ENCODE data around the gene ABCB6. TPM values are rescaled to one million over a fixed set of nuclear protein-coding genes. Genes with fewer than 3 reads are reported as not detected.

ABCB6 gene
- total and polyA plus RNA-seq, 10 of the 15 experiments (the other 5 are each of a cell fraction or from before 2014, with no cell fraction given), result 2.3 to 22.1 (median 13.8) TPM

GRCh38 chr2:219223831-219224610, 5.3 kb upstream of the ABCB6 start:
- TF ChIP-seq POLR2AphosphoS5 (IDR thresholded peaks at IDR 0.05; ENCODE audit: low read length), result no peak
- TF ChIP-seq NR2F1 (conservative IDR thresholded peaks at IDR 0.05), result no peak
- TF ChIP-seq PAX5 (IDR thresholded peaks at IDR 0.05; ENCODE audit: borderline replicate concordance, low read depth, low read length), result no peak
- no peak for TF ChIP-seq KDM1A (IDR thresholded peaks at IDR 0.05; ENCODE audit: borderline replicate concordance)
- TF ChIP-seq KAT2A (conservative IDR thresholded peaks at IDR 0.05; ENCODE audit: control insufficient read depth, low read depth, low read length), result no peak
- no peak for TF ChIP-seq ZBED1 (IDR thresholded peaks at IDR 0.05; ENCODE audit: borderline replicate concordance)
- TF ChIP-seq NFYB (IDR thresholded peaks at IDR 0.05; ENCODE audit: insufficient read depth, low read depth, low read length), result no peak
- no peak for TF ChIP-seq NFIC (IDR thresholded peaks at IDR 0.05; ENCODE audit: low read depth, low read length)
- TF ChIP-seq ZNF592 (IDR thresholded peaks at IDR 0.05), result no peak
- TF ChIP-seq ZNF274 (IDR thresholded peaks at IDR 0.05; ENCODE audit: insufficient read depth, insufficient read length), result no peak
- TF ChIP-seq CEBPZ (IDR thresholded peaks at IDR 0.05; ENCODE audit: low read depth, low read length), result no peak
- no peak for TF ChIP-seq STAT1 (conservative IDR thresholded peaks at IDR 0.05)
- no peak for TF ChIP-seq E4F1 (IDR thresholded peaks at IDR 0.05; ENCODE audit: borderline replicate concordance, partially characterized antibody)
- no peak for TF ChIP-seq LARP7 (IDR thresholded peaks at IDR 0.05)
- H2AFZ ChIP-seq (ENCODE audit: control insufficient read depth, low read depth, low read length), result no peak overlapping the region
- no TSS peak for BruUV-seq (replicated peaks)
- H3K4me3 ChIP-seq, result no peak overlapping the region
- no peaks in the 10 kb centered on the region; the same call in 1 of the 2 replicates for H4K20me1 ChIP-seq (ENCODE audit: control insufficient read depth, insufficient read depth)
- WGBS (ENCODE audit: insufficient coverage, insufficient replicate concordance, low lambda C conversion rate, missing lambda C conversion rate), result 98% methylated on average over 31 of the region's 31 CpGs
- in situ Hi-C loops (cut with MboI) (no loop called here), intact Hi-C loops (cut with micrococcal nuclease; ENCODE audit: unreplicated experiment) (no loop called here)
- DNase-seq (ENCODE audit: low read depth, low spot score) (no peak), FAIRE-seq (no peak), ATAC-seq (no peak)
- no peak overlapping the region for H3K9ac ChIP-seq (ENCODE audit: control insufficient read depth, insufficient read depth, low read length)
- no peaks in the 10 kb centered on the region for H3K27me3 ChIP-seq (replicated peaks in 1 of 2; ENCODE audit: control insufficient read depth in 2 of 2, insufficient read depth in 2 of 2, low read length in 1 of 2)
- H3K9me3 ChIP-seq (replicated peaks; ENCODE audit: control insufficient read depth, insufficient read depth, low read length), result no peaks in the 10 kb centered on the region
- ChIA-PET POLR2A (interaction anchor here (0.5 kb wide), 1 partner anchor 30 kb away, joined by 3 read pairs; no protein-coding TSS in a partner anchor), RAD21 (ENCODE audit: unreplicated experiment) (no interaction called here), CTCF (no interaction called here), SMC1A (ENCODE audit: uncharacterized antibody, unreplicated experiment) (no interaction called here)
- H3K27ac ChIP-seq (ENCODE audit: control insufficient read depth, insufficient read depth), result no peak overlapping the region
- H3K36me3 ChIP-seq (ENCODE audit: control insufficient read depth in 2 of 2, insufficient read depth in 2 of 2, low read length in 1 of 2), result peaks cover 14 to 27% of the 10 kb centered on the region in 2 experiments
- no peak overlapping the region for H3K4me2 ChIP-seq (ENCODE audit: control insufficient read depth, insufficient read depth)
- peaks cover 18% of the 10 kb centered on the region for H3K79me2 ChIP-seq (ENCODE audit: control insufficient read depth, insufficient read depth, low read length)
- peaks cover 20% of the 10 kb centered on the region for H3K4me1 ChIP-seq (ENCODE audit: control insufficient read depth, insufficient read depth, low read length)

Measured in GM12878 (cell line).